Peyer's patch (tissue), 4 donors: ENCODE results near the gene HSPB7.

ENCODE experiments used
- CTCF ChIP-seq, 6 experiments: fragments of 450-650 bp in 4 of 6; fragments of 200-600 bp in 2 of 6; sonication (generic) in 1 of 6; IDR thresholded peaks; one replicate each; pipeline ENCODE4 v1.5.1; 2017 to 2019; ENCODE audit warnings: antibody characterized with exemption in 6 of 6, mild to moderate bottlenecking in 3 of 6, moderate library complexity in 1 of 6
- POLR2A ChIP-seq, 2 donors: fragments of 450-650 bp; IDR thresholded peaks; one replicate each; pipeline ENCODE4 v1.5.1; 2017; ENCODE audit warnings: antibody characterized with exemption in 2 of 2, mild to moderate bottlenecking in 2 of 2, moderate library complexity in 2 of 2

DNA sequence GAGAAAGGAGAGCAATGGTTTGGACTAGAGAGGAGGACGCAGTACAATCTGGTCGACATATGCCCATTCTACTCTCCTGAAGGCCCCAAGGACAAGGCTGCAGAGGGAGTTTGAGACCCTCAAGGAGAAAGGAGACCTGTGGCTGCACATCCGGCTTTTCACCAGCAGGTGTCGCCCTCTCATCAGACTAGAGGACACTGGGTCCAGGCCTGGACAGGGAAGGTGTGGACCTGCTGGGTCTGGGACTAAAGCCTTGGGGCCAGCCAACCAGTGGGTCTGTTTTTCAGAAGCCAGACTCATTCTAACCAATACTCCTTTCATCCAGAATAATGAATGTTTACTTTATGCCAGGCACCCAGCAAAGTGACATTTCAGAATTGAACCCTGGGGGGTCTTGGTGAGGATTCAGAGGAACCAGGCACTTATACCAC lies 8.8 kb downstream of the HSPB7 start:
- TF ChIP-seq CTCF (IDR thresholded peaks at IDR 0.05) (peak; percentile 84 to 96 (median 92)), POLR2A (IDR thresholded peaks at IDR 0.05) (no peak)
